GM18861 (cell line): Measurements from ENCODE around the gene NEDD1.

Source experiments
- ATAC-seq: cut with Tn5 transposase; IDR thresholded peaks from one replicate; pipeline ENCODE4 v1.9.1; 2021; ENCODE audit not compliant: unreplicated experiment

The NEDD1 gene

GRCh38 chr12:97003276-97003675 lies 96.2 kb downstream of the NEDD1 start:
- no peak for ATAC-seq
